BJ (cell line): Measurements from ENCODE around the gene LIX1L. TPM values are rescaled to one million over a fixed set of nuclear protein-coding genes. Genes with fewer than 3 reads are reported as not detected.

ENCODE experiments used
- CTCF ChIA-PET: fragments of 350-600 bp; formaldehyde crosslinking; extraction: SDS; loops from one replicate; lab custom pipeline; 2021; ENCODE audit warnings: antibody characterized with exemption, inconsistent platforms; lab: Yijun Ruan, JAX
- POLR2A ChIA-PET: fragments of 300-600 bp; sonication (Branson Sonifier 250); formaldehyde crosslinking; extraction: SDS; loops from one replicate; lab custom pipeline; 2021; ENCODE audit warnings: antibody characterized with exemption; lab: Charles Lee
- DNase-seq: peaks from one replicate; pipeline ENCODE4 v3.0.0-alpha.2; 2011; ENCODE audit warnings: low read depth
- H3K27me3 ChIP-seq: 2 replicates; pipeline ENCODE4 v1.6.0; 2011; ENCODE audit warnings: low read length; ENCODE audit not compliant: control insufficient read depth, insufficient read depth
- H3K36me3 ChIP-seq: 2 replicates; pipeline ENCODE4 v1.5.1; 2011; ENCODE audit warnings: low read length; ENCODE audit not compliant: control insufficient read depth, insufficient read depth
- H3K4me3 ChIP-seq: 2 replicates; pipeline ENCODE4 v1.5.1; 2011; ENCODE audit warnings: low read depth, mild to moderate bottlenecking, control low read depth, low read length
- polyA plus RNA-seq: library from polyadenylated mRNA; depleted of rRNA; stranded (reverse); fragments of >200 nt; gene quantifications from 2 replicates; pipeline ENCODE4 v1.2.3, GENCODE V29; 2011
- TF ChIP-seq, protein P1 (sequence below): IDR thresholded peaks from 2 replicates; pipeline ENCODE4 v1.5.1; 2011; ENCODE audit warnings: low read depth, mild to moderate bottlenecking, control low read depth, inconsistent platforms, low read length, moderate library complexity; ENCODE audit not compliant: insufficient read depth

LIX1L gene
- polyA plus RNA-seq, 1 experiment = 35.1 TPM

GRCh38 chr1:145912128-145912641 is 45.6 kb downstream of the LIX1L start:
- TF ChIP-seq, protein P1, sequence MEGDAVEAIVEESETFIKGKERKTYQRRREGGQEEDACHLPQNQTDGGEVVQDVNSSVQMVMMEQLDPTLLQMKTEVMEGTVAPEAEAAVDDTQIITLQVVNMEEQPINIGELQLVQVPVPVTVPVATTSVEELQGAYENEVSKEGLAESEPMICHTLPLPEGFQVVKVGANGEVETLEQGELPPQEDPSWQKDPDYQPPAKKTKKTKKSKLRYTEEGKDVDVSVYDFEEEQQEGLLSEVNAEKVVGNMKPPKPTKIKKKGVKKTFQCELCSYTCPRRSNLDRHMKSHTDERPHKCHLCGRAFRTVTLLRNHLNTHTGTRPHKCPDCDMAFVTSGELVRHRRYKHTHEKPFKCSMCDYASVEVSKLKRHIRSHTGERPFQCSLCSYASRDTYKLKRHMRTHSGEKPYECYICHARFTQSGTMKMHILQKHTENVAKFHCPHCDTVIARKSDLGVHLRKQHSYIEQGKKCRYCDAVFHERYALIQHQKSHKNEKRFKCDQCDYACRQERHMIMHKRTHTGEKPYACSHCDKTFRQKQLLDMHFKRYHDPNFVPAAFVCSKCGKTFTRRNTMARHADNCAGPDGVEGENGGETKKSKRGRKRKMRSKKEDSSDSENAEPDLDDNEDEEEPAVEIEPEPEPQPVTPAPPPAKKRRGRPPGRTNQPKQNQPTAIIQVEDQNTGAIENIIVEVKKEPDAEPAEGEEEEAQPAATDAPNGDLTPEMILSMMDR = no peak
- no peaks in the 10 kb centered on the region for H3K27me3 ChIP-seq
- H3K4me3 ChIP-seq = no peak overlapping the region
- no peak for DNase-seq
- POLR2A ChIA-PET = no interaction called here
- CTCF ChIA-PET = interaction anchor here (1.7 to 8.4 kb wide), 4 partner anchors 19 to 87 kb away, joined by 4 to 193 read pairs (median 36); partner anchors contain the start of gene NUDT17
- peaks cover 2% of the 10 kb centered on the region for H3K36me3 ChIP-seq

GRCh38 chr1:145908653-145909052 is 49.2 kb downstream of the LIX1L start:
- no peak for DNase-seq
- no peaks in the 10 kb centered on the region for H3K27me3 ChIP-seq
- no peak overlapping the region for H3K4me3 ChIP-seq
- CTCF ChIA-PET = interaction anchor here (0.6 to 8.4 kb wide), 11 partner anchors 10 to 61 kb away, joined by 3 to 193 read pairs (median 6); partner anchors contain the start of genes ANKRD35, NUDT17, PIAS3 and RBM8A
- no peaks in the 10 kb centered on the region; the same call in 1 of the 2 replicates for H3K36me3 ChIP-seq
- POLR2A ChIA-PET = interaction anchor here (0.6 to 0.7 kb wide), 3 partner anchors 17 to 49 kb away, joined by 3 read pairs; partner anchors contain the start of gene LIX1L
- TF ChIP-seq, protein P1 = no peak

- ChIA-PET POLR2A (no interaction called here), CTCF (interaction anchor here (1.5 to 8.4 kb wide), 3 partner anchors 14 to 60 kb away, joined by 6 to 193 read pairs (median 58); partner anchors contain the start of genes NUDT17 and RBM8A)
- DNase-seq = no peak
- Histone ChIP-seq H3K36me3 (no peaks in the 10 kb centered on the region; the same call in 1 of the 2 replicates), H3K27me3 (no peaks in the 10 kb centered on the region), H3K4me3 (no peak overlapping the region)
- TF ChIP-seq, protein P1 = no peak
These were observed 50.7 kb downstream of the LIX1L start for GRCh38 chr1:145906954-145907753.

GRCh38 chr1:145901312-145902021 is 56.4 kb downstream of the LIX1L start:
- no peak for DNase-seq
- Histone ChIP-seq H3K4me3 (no peak overlapping the region), H3K36me3 (no peaks in the 10 kb centered on the region; the same call in 1 of the 2 replicates), H3K27me3 (no peaks in the 10 kb centered on the region)
- ChIA-PET POLR2A (no interaction called here), CTCF (no interaction called here)
- TF ChIP-seq, protein P1 = no peak
